Fibroblast of pulmonary artery (primary cell): Measurements from ENCODE around the gene LCE2A.
A peak's percentile ranks its signal among the peaks of the same experiment; 100 is the strongest.
"Not testable (repeated sequence)": the region's sequence is repeated elsewhere in the genome, so short reads cannot be mapped to it uniquely, and the experiment has no call there.

Experiments used
- DNase-seq: peaks from one replicate; pipeline ENCODE4 v3.0.0-alpha.2; 2010; ENCODE audit warnings: low read depth
- H3K4me3 ChIP-seq: replicated peaks from 2 replicates; pipeline ENCODE4 v1.5.1; 2011; ENCODE audit warnings: low read depth, mild to moderate bottlenecking, control low read depth, low read length, moderate library complexity
- TF ChIP-seq, protein P1 (sequence below): IDR thresholded peaks from 2 replicates; pipeline ENCODE4 v1.5.1; 2011; ENCODE audit warnings: mild to moderate bottlenecking, control low read depth, low read length, inconsistent platforms; ENCODE audit errors: missing control alignments

LCE2A gene, protein sequence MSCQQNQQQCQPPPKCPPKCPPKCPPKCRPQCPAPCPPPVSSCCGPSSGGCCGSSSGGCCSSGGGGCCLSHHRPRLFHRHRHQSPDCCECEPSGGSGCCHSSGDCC

DNA sequence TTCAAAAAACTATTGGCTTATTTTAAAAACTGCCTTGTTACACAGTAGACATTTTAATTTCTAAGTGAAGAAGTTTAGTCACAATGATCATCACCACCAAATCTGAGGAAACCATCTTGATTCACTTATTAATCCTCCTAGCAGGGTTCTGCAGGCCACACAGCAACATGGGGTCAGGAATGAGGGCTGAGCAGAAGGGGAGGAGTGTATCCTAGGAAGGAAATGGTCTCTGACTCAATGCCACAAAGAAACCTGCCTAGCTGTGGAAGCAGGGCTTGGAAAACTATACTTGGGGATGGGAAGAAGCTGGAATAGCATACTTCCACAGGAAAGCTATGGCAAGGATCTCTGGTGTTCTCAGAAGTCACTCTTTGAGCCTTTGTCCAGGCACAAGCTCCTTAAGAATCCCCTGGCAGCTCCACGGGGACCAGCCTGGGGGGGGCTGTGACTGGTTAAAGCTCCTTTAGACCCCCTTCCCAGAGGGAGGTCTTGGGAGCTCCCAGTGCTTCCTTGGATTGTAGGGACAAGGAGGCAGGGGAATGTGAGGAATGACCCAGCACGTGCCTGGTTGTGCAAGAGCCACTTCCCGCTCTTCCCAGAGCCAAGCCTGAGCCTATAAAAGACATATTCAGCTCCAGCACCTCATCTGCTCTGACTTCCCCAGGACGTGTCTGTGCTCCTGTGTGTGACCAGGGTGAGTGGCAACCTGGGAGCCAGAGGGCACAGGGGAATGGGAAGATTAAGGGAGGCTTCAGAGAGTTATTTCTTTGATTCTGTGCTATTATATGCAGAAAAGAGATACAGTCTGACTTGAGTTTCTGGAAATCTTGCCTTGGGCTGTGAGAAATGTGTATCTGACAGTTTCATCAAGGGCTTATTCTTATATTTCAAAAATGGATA lies at the start of gene LCE2A:
TSS of gene LCE2A (plus strand) at position 645 of the 900 bp plus-strand sequence. CDS start 557 bp downstream, outside the sequence.
- TF ChIP-seq, protein P1, sequence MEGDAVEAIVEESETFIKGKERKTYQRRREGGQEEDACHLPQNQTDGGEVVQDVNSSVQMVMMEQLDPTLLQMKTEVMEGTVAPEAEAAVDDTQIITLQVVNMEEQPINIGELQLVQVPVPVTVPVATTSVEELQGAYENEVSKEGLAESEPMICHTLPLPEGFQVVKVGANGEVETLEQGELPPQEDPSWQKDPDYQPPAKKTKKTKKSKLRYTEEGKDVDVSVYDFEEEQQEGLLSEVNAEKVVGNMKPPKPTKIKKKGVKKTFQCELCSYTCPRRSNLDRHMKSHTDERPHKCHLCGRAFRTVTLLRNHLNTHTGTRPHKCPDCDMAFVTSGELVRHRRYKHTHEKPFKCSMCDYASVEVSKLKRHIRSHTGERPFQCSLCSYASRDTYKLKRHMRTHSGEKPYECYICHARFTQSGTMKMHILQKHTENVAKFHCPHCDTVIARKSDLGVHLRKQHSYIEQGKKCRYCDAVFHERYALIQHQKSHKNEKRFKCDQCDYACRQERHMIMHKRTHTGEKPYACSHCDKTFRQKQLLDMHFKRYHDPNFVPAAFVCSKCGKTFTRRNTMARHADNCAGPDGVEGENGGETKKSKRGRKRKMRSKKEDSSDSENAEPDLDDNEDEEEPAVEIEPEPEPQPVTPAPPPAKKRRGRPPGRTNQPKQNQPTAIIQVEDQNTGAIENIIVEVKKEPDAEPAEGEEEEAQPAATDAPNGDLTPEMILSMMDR: no peak
- no peak within 1 kb of the TSS for H3K4me3 ChIP-seq
- DNase-seq: no peak

DNA sequence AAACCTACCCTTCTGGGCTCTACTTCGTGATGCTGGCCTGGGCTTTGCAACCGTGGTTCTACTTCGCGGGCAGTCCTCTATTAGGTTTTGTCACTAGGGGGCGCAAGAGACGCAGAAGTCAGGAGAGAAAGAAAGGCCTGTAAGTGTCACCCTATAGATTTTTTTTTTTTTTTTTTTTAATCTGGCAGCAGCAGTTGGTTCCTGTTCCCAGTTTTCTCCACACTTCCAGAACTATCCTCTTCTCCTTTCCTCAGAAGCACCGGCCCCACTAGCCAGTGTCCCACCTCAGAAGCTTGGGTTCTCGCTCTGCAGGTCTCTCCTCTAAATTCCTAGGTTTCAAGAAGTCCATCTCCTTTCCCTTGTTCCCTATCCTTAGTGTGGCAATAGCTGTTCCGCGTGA lies 44.0 kb upstream of the LCE2A start:
- no peak overlapping the region for H3K4me3 ChIP-seq
- DNase-seq: peak; percentile 48
- TF ChIP-seq, protein P1: peak; percentile 70

DNA sequence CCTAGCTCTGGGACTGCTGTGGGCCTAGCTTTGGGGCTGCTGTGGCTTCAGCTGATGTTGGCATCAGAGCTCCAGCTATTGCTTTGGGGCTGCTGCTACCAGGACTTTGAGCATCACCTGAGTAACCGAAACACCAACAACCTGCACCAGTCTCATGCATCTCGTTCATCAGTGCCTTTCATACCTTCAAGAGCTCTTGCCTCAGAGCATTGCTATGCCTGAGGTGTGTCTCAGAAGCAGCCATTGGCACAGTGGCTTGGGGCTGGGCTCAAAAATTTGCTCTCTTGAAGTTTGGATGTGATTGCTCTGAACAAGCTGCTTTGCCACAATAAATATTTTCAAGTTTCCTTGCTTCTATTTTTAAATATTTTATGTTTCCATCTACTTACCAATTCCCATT lies 41.7 kb upstream of the LCE2A start:
- no peak overlapping the region for H3K4me3 ChIP-seq
- no peak for DNase-seq
- TF ChIP-seq, protein P1: no peak

DNA sequence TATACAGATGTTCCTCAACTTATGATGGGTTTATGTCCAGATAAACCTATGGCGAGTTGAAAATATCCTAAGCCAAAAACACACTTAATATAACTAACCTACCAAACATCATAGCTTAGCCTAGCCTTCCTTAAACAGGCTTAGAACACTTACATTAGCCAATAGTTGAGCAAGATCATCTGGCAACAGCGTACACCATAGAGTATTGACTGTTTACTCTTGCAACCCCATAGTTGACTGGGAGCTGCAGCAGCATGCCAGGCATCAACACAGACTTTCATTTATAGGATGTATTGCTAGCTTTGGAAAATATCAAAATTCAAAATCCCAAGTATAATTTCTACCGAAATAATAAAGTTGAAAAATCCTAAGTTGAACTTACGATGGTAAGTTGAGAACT lies 40.5 kb upstream of the LCE2A start:
- TF ChIP-seq, protein P1: no peak
- H3K4me3 ChIP-seq: no peak overlapping the region
- no peak for DNase-seq

DNA sequence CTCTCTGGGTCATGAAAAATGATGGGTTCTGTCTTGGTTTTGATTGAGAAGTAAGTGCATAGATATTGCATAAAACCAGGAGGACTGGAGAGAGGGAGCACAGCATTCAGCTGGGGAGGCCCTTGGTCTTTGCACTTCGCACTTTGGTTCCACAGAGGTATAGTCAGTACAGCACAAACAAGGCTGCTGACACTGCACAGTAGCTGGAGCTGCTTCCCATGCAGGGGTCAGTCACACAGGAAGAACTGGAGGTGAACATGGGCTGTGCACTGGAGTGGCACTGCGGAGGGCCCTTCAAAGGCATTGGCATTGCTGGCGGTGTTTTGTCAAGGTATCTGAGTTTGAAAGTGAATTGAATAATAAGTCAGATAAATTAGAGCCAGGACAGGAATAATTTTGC lies 39.5 kb upstream of the LCE2A start:
- DNase-seq: no peak
- TF ChIP-seq, protein P1: no peak
- no peak overlapping the region for H3K4me3 ChIP-seq

DNA sequence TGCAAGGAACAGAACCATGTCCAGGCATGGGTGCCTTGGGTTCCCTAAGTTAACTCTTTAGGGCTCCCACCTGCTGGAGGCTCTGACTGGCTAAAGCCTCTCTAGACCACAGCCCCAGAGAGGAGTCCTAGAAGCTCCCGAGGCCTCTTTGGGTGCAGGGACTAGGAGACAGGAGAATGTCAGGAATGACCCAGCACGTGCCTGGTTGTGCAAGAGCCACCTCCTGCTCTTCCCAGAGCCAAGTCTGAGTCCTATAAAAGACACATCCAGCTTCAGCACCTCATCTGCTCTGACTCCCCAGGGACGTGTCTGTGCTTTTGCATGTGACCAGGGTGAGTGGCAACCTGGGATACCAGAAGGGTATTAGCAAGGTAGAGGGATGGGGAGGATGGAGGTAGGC lies 35.0 kb upstream of the LCE2A start, which contains the start of gene LCE2D:
TSS of gene LCE2D (plus strand) at position 283 of the 400 bp plus-strand sequence. CDS start 726 bp downstream, outside the sequence.
- no peak for DNase-seq
- H3K4me3 ChIP-seq: no peak within 1 kb of the TSS
- TF ChIP-seq, protein P1: no peak

DNA sequence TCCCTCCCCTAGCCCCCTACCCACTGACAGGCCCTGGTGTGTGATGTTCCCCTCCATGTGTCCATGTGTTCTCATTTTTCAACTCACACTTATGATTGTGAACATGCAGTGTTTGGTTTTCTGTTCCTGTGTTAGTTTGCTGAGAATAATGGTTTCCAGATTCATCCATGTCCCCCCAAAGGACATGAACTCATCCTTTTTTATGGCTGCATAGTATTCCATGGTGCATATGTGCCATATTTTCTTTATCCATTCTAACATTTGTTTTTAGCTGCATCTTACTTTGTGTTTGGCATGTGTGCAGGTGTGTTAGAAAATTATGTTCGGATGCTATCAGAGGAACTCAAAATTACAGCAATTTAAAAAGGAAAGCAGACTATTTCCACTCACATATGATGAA lies 32.0 kb upstream of the LCE2A start:
- not testable (repeated sequence) for H3K4me3 ChIP-seq, DNase-seq
